Duodenal mucosa (tissue), 2 donors: ENCODE measurements around the gene FTHL17.

Experiments
- H3K27ac ChIP-seq: one replicate; pipeline ENCODE4 v1.7.0; 2013; ENCODE audit warnings: low read depth, low read length
- H3K27me3 ChIP-seq, 2 donors: one replicate each; pipeline ENCODE4 v1.7.0; 2013; ENCODE audit warnings: low read length in 2 of 2, control low read depth in 1 of 2; ENCODE audit not compliant: insufficient read depth in 2 of 2, control insufficient read depth in 1 of 2
- H3K36me3 ChIP-seq, 2 donors: one replicate each; pipeline ENCODE4 v1.7.0; 2013; ENCODE audit warnings: low read length in 2 of 2, control low read depth in 1 of 2; ENCODE audit not compliant: insufficient read depth in 2 of 2, control insufficient read depth in 1 of 2
- H3K4me1 ChIP-seq, 2 donors: one replicate each; pipeline ENCODE4 v1.7.0; 2013; ENCODE audit warnings: low read length in 2 of 2, control low read depth in 1 of 2; ENCODE audit not compliant: insufficient read depth in 2 of 2, control insufficient read depth in 1 of 2
- H3K4me3 ChIP-seq, 2 donors: one replicate each; pipeline ENCODE4 v1.7.0; 2013; ENCODE audit warnings: low read length in 2 of 2, low read depth in 1 of 2
- H3K9ac ChIP-seq, 2 donors: one replicate each; pipeline ENCODE4 v1.7.0; 2013; ENCODE audit warnings: low read length in 2 of 2, low read depth in 1 of 2
- H3K9me3 ChIP-seq, 2 donors: one replicate each; pipeline ENCODE4 v1.7.0; 2013; ENCODE audit warnings: low read length in 2 of 2, control low read depth in 1 of 2; ENCODE audit not compliant: control insufficient read depth in 1 of 2

FTHL17 gene

DNA sequence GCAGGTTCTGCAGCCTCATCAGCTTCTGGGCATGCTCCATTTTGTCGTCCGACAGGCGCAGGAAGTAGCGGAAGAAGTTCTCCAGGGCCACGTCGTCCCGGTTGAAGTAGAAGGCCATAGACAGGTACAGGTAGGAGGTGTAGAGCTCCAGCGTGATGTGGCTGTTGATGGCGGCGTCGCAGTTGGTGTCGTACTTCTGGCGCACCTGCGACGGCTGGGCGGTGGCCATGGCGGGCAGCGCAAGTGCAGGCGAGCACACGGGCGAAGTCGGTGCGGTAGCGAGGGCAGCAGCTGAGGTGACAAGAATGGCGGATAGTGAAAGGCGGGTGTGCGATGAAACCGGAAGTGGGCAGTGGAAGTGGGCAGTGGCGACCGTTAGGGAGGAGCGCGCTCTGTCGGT lies at the start of gene FTHL17:
FTHL17 (minus strand) TSS at position 317 of the 400 bp plus-strand sequence; CDS start at position 229, 88 bp downstream.
- no peaks in the 10 kb centered on the region for H3K4me1 ChIP-seq
- no peak within 1 kb of the TSS for H3K27ac ChIP-seq
- no peak within 1 kb of the TSS for H3K4me3 ChIP-seq
- no peaks in the 10 kb centered on the region for H3K27me3 ChIP-seq
- H3K9ac ChIP-seq = no peak within 1 kb of the TSS
- H3K9me3 ChIP-seq = peaks cover 0 to 3% of the 10 kb centered on the region in 2 donors
- H3K36me3 ChIP-seq = no peaks in the 10 kb centered on the region

DNA sequence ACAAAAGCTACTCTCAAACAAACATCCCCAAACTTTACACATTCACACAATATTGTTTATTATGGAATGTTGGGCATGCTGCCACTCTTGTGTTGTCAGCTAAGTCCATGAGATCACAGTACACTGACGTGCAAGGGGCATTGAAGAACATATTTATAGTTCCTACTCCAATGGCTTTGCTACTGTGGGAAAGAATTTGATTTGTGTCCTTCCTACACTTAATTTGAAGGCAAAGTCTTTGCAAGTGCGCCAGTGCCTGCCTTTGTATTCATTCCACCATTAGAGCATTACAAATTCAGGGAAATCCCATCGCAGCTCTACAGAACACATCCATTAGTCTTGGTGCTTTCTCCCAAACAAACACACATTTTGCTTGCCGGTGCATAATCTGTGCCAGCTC lies 45.4 kb upstream of the FTHL17 start:
- Histone ChIP-seq H3K27ac (no peak overlapping the region), H3K9me3 (no peaks in the 10 kb centered on the region), H3K4me1 (no peaks in the 10 kb centered on the region), H3K27me3 (no peaks in the 10 kb centered on the region), H3K9ac (no peak overlapping the region), H3K36me3 (no peaks in the 10 kb centered on the region), H3K4me3 (no peak overlapping the region)

DNA sequence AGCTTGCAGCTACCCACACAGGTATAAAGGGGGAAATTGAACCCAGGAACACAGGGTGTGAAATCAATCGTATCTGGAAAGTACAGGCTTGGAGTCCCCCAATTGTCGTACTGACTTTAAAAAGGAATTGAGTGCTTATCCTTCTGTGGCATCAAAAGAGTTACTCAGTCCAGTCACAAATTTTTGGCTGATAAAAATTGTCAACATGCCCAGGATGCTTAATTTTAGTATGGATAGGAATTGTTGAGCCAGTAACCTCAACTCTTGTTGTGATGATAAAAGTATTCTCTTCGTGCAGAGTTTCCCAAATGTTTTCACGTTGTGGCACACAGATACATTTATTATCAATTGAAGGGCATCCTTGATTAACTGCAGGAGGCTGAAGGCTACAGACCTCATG lies 43.6 kb upstream of the FTHL17 start:
- no peaks in the 10 kb centered on the region for H3K4me1 ChIP-seq
- no peaks in the 10 kb centered on the region for H3K36me3 ChIP-seq
- no peak overlapping the region for H3K27ac ChIP-seq
- H3K4me3 ChIP-seq = no peak overlapping the region
- no peaks in the 10 kb centered on the region for H3K9me3 ChIP-seq
- no peaks in the 10 kb centered on the region for H3K27me3 ChIP-seq
- H3K9ac ChIP-seq = no peak overlapping the region

DNA sequence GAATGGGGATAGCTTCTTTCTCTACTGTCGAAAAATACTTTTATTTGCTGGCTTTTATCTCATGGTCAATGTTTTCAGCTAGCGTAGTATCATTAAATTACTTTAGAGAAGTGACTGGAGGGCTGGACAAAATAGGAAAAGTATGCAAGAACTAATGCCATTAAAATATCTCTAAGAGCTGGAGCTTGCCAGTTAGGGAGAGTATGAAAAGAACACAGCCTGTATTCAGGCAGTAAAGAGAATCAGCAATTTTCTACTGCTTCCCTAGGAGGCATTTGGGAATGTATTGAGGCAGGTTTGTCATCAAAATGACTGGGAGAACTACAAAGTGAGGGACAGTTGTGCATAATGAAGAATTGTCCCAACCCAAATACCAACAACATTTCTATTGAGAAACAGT lies 43.0 kb upstream of the FTHL17 start:
- H3K27me3 ChIP-seq = no peaks in the 10 kb centered on the region
- H3K36me3 ChIP-seq = no peaks in the 10 kb centered on the region
- H3K27ac ChIP-seq = no peak overlapping the region
- no peak overlapping the region for H3K4me3 ChIP-seq
- no peaks in the 10 kb centered on the region for H3K4me1 ChIP-seq
- no peak overlapping the region for H3K9ac ChIP-seq
- H3K9me3 ChIP-seq = no peaks in the 10 kb centered on the region

DNA sequence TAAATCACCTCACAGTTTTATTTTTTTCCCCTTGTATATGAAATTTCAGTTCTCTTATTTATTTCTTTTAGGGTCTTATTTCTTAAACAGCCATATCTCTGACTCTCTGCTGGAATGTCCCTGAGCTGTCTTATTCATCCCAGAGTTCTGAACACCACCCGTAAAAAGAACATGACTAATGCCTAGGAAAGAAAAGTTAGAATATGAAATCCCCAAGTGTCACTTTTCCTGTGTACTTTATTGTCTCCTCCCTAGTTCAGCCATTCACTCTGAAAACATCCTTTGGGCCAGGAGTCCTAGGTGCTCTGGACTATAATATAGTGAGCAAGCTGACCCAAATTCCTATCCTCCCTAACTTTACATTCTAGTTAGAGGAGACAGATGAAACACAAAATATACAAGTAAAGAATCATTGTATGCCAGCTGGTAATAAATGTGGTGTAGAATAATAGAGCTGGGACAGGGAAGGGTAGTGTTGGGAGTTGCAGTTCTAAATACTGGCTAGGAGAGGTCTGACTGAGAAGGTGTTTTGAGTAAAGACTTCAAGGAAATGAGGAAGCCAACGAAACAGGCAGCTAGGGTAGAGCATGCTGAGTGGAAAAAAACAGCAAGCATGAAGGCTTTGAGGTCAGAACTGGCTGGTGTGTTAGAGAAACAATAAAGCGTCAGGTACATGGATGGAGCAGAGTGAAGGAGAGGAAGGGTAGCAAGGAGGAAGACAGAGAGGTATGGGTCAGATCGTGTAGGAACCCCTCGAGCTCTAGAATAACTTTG lies 40.6 kb upstream of the FTHL17 start:
- Histone ChIP-seq H3K27me3 (no peaks in the 10 kb centered on the region), H3K9ac (no peak overlapping the region), H3K4me1 (no peaks in the 10 kb centered on the region), H3K9me3 (no peaks in the 10 kb centered on the region), H3K27ac (no peak overlapping the region), H3K4me3 (no peak overlapping the region), H3K36me3 (no peaks in the 10 kb centered on the region)

DNA sequence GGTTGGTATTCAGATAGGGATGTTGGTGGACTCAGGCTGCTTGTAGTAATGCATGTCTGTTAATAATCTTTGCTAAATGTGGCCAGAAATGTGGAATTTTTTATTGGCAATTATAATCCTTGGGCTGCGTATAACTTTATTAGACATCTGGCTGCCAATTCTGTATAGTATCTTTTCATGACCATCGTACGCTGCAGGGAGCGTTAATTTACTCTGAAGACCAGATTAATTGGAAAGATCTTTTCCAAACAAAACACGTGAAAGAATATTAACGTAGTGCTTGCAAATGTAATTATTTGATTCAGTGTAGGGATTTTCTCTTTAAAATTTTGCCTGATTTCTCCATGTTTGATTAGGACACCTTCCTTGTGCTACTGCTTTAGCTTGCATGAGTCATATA lies 38.8 kb upstream of the FTHL17 start:
- no peaks in the 10 kb centered on the region for H3K9me3 ChIP-seq
- H3K36me3 ChIP-seq = no peaks in the 10 kb centered on the region

DNA sequence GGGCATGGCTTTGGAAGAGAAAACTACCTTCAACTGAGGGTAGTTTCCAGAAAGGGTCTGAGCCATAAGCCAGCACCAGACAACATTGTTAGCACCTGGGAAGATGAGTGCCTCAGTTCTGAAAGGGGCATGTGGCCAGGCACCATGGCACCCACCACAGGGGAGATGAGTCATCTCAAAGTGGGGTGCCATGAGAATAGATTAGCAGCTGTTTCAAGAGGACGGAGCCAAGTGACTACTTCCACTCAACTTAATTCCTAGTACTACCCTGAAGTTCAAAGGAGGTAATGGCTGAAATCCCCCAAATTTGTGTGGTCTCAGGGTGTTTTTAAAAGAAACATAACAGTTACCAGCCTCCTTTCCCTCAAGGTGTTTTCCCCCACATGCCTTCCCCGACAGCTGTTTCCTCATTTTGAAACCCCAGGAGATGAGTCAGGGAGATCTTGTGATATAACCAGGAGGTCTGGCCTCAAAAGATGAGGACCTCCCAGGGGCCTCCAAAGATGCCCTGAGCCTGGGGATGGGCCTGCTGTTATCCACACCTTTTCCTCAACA lies 27.8 kb upstream of the FTHL17 start:
- H3K4me1 ChIP-seq = no peaks in the 10 kb centered on the region
- no peaks in the 10 kb centered on the region for H3K36me3 ChIP-seq
- no peak overlapping the region for H3K4me3 ChIP-seq
- no peaks in the 10 kb centered on the region for H3K9me3 ChIP-seq
- H3K27me3 ChIP-seq = no peaks in the 10 kb centered on the region
- no peak overlapping the region for H3K9ac ChIP-seq
- H3K27ac ChIP-seq = no peak overlapping the region

More for the DNA sequence above, 38.8 kb upstream of the FTHL17 start:
- H3K4me3 ChIP-seq = no peak overlapping the region
- no peak overlapping the region for H3K27ac ChIP-seq
- H3K4me1 ChIP-seq = no peaks in the 10 kb centered on the region
- H3K27me3 ChIP-seq = no peaks in the 10 kb centered on the region
- no peak overlapping the region for H3K9ac ChIP-seq

DNA sequence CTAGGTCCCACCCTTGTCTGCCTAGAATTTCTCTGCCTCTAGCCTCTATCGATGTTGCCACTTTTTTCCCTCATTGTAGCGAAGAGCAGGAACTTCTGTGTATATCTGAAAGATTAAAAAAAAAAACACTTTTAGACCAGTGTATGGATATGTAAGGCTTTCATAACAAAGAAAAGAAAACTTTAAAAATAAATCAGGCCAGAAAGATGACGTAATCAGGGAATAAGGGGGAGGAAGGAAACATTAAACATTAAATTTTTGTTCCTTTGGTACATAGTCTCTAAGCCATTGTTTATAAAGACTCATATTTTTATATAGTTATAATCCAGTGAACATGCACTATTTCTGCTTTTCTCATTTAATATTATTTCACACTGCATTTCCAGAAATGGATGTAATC lies 26.2 kb upstream of the FTHL17 start:
- Histone ChIP-seq H3K36me3 (no peaks in the 10 kb centered on the region), H3K9me3 (no peaks in the 10 kb centered on the region), H3K4me3 (no peak overlapping the region), H3K27me3 (no peaks in the 10 kb centered on the region), H3K27ac (no peak overlapping the region), H3K4me1 (no peaks in the 10 kb centered on the region), H3K9ac (no peak overlapping the region)

DNA sequence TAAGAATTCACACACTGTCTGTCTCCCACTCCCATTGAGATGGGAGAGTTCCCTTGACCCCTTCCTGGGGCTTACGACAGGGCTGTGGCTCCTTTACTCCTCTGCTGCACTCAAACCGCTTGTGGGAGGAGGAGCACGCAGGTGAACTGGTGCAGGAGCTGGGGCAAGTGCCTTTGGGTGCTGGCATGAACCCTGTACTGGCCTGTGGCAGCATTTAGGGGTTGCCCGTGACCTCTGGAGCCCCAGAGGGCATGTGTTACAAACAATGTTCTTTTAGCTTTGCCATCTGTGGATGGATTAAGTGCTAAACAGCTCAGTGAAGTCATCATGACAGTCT lies 21.8 kb upstream of the FTHL17 start:
- no peaks in the 10 kb centered on the region for H3K36me3 ChIP-seq
- H3K9ac ChIP-seq = no peak overlapping the region
- no peaks in the 10 kb centered on the region for H3K27me3 ChIP-seq
- no peak overlapping the region for H3K27ac ChIP-seq
- H3K4me3 ChIP-seq = no peak overlapping the region
- no peaks in the 10 kb centered on the region for H3K9me3 ChIP-seq
- H3K4me1 ChIP-seq = no peaks in the 10 kb centered on the region

DNA sequence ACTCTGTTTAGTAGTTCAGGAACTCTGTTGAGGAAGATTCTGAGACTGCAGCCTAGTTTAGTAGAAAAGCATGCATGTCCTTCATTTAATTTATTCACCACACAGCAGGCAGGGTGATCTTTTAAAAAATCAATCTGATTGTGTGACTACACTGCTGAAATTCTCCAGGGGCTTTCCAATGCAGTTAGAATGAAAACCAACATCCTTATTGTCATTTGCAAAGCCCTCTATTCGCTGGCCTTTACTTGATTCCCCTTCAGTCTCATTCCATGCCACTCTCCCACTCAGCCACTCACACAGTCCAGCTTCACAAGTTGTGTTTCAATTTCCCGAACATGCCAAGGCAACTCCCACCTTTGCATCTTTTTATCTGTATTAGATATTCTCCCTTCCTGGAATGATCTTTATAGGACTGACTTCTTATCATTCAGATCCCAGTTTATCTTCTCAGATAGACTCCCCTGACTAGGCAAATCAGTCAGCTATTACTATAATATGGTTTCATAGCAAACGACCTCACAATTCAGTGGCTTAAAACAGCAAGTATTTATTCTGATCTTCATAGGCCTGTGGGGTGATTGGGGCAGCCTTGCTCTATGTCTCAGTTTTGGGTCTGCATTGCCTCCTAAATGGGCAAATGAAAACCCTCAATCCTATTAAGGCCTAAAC lies 21.3 kb upstream of the FTHL17 start:
- H3K36me3 ChIP-seq = no peaks in the 10 kb centered on the region
- H3K9me3 ChIP-seq = no peaks in the 10 kb centered on the region
- no peaks in the 10 kb centered on the region for H3K4me1 ChIP-seq
- no peaks in the 10 kb centered on the region for H3K27me3 ChIP-seq
- no peak overlapping the region for H3K4me3 ChIP-seq
- no peak overlapping the region for H3K9ac ChIP-seq
- H3K27ac ChIP-seq = no peak overlapping the region
